Measurements from ENCODE around the gene RASSF7. TPM values are rescaled to one million over a fixed set of nuclear protein-coding genes. Genes with fewer than 3 reads are reported as not detected.

The RASSF7 gene
- total RNA-seq, 1 donor from 2014 or later: 2.6 TPM

DNA sequence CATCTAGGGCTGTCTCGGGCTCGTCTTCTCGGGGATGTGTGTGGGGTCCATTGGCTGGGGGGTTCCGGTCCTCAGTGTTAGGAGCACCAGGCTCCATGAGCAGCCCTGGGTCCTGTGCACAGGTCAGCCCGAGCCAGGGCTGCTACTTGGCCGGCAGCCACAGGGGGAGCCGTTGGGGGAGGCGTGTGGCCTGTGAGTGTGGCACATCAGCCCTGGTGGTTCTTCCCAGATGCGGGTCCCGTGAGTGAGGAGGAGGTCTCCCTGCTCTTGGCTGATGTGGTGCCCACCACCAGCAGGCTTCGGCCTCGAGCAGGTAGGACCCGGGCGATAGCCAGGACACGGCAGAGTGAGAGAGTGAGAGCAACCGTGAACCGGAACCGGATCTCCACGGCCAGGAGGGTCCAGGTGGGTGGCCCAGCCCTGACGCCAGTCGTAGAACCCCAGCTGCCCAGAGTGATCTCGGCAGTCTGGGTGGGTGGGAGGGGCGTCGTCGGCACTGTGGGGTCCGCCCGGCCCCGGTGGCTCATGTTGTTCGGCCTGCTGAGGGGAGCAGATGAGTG is 36.5 kb downstream of the RASSF7 start:
- DNase-seq (ENCODE audit: low spot score): no peak
- intact Hi-C loops (cut with DNase I): no loop called here

DNA sequence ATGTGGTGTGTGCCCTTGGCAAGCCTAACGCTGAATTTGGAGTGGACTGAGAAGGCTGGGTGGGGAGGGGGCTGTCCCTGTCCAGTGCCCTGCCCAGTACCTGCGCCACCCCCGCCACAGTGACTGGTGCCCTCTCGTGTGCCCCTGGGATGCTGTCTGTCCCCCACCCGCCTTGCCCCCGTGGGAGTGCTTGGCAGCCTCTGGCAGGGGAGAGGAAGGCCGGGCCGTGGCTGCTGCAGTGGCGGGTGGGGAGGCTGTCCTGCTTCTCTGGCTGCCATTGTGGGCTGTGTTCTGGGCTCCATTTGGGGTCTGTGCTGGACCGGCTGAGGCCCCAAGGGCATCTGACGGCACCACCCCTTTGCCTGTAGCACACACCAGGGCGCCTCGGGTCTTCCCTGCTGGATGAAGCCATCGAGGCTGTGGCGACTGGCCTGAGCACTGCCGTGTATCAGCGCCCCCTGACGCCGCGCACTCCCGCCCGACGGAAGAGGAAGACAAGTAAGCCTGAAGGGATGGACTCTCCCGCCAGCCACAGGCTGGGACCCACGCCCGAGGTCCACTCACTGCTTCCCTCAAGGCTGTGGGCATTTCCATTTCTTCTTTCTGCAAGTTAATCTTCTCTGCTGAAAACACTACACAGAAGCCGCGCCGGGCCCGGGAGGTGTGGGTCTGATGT is 37.4 kb downstream of the RASSF7 start:
- no peak for DNase-seq (ENCODE audit: low spot score)
- intact Hi-C loops (cut with DNase I): no loop called here

DNA sequence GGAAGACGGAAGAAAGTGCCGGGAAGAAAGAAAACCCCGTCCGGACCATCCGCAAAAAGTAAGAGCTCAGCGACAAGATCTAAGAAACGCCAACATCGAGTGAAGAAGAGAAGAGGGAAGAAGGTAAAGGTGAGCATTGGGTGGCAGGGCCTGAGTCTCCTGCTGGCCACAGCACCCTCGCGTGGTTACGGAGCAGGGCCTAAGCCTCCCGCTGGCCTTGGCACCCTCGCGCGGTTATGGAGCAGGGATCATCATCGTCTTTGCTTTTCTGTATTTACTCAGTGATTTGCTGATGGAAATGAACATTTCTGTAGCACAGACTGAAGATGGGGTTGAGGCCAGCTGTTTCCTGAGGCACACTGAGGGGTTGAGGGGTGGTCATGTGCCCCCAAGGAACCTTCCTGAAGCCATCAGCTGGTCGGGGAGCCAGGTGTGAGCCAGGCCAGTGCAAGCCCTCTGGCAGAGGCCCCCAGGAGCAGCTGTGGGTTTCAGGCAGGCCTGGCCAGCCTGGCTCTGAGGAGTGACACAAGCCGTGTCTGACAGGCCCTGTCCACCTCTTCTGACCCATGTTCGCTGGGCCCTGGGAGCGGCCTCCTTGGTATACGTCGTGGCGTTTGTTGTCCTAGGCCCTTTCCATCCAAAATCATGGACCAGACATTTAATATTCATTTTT is 40.9 kb downstream of the RASSF7 start:
- DNase-seq (ENCODE audit: low spot score): no peak
- intact Hi-C loops (cut with DNase I): no loop called here

DNA sequence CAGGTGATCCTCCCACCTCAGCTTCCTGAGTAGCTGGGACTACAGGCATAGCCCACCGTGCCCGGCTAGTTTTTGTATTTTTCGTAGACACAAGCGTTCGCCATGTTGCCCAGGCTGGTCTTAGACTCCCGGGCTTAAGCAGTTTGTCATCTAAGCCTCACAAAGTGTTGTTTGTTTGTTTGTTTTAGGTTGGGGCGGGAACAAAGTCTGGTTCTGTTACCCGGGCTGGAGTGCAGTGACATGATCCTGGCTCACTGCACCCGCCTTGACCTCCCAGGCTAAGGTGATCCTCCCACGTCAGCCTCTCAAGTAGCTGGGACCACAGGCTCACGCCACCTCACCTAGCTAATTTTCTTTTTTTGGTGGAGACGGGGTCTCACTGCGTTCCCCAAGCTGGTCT is 42.4 kb downstream of the RASSF7 start:
- DNase-seq (ENCODE audit: low spot score): no peak
- intact Hi-C loops (cut with DNase I): no loop called here

DNA sequence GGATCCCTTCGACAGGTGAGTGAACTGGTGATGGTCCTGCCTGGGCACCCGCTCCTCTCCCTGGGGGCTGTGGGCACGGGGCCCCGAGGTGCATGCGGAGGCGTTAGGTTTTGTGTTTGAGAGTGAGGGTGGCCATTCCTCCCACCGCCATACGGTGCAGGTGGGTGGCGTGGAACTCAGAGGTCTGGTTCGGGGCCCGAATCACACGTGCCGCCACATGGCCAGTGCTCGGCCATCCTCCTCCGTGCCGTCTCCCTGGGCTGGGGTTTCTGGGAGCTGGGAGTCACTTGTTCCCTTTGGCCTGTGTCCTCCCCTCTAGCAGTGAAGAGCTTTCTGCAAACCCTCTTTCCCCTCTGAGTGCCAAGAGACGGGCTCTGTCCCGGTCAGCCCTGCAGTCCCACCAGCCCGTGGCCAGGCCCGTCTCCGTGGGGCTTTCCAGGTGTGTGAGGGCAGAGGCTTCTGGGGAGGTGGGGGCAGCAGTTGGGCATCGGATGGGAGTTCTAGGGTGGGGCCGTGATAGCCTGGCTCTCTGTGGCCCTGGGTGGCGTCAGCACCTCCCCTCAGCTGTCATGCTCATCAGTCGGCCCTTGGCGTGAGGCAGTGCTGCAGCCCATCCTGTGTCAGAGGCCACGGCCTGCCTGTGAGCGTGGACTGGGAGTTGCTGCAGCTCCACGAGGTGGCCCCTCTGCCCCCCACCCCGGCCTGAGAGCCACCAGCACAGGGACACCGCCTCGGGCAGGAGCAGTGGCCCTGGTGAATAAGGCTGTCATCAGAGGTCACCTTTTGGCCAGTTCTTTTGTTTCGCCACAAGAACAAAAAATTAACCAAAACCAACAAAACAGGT is 44.7 kb downstream of the RASSF7 start:
- intact Hi-C loops (cut with DNase I): no loop called here
- DNase-seq (ENCODE audit: low spot score): no peak

DNA sequence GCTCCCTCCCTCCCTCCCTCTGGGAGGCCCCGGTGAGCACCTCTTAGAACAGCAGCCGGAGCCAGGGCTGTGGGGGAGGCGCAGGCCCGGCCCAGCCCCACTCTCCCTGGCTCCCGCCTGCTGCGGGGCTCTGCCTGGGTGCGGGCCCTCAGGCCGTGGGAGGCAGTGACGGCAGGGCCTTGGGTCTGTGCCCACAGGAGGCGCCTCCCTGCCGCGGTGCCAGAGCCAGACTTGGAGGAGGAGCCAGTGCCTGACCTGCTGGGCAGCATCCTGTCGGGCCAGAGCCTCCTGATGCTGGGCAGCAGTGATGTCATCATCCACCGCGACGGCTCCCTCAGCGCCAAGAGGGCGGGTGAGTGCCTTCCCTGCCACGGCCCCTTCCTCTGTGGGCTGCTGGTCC is 45.5 kb downstream of the RASSF7 start:
- intact Hi-C loops (cut with DNase I): no loop called here
- DNase-seq (ENCODE audit: low spot score): peak; percentile 90

DNA sequence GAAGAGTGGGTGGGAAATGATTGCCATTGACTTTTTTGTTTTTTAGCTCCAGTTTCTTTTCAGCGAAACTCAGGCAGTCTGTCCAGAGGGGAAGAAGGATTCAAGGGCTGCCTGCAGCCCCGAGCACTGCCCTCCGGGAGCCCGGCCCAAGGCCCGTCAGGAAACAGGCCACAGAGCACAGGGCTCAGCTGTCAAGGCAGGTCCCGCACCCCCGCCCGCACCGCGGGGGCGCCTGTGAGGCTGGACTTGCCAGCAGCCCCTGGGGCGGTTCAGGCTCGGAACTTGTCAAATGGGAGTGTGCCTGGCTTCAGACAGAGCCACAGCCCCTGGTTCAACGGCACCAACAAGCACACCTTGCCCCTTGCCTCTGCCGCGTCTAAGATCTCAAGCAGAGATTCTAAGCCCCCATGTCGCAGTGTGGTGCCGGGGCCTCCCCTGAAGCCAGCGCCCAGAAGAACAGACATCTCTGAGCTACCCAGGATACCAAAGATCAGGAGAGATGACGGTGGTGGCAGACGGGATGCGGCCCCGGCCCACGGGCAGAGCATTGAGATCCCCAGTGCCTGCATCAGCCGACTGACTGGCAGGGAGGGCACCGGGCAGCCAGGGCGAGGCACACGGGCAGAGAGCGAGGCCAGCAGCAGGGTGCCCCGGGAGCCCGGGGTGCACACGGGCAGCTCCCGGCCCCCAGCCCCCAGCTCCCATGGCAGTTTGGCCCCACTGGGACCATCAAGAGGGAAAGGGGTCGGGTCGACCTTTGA is 46.4 kb downstream of the RASSF7 start:
- intact Hi-C loops (cut with DNase I): no loop called here
- no peak for DNase-seq (ENCODE audit: low spot score)

DNA sequence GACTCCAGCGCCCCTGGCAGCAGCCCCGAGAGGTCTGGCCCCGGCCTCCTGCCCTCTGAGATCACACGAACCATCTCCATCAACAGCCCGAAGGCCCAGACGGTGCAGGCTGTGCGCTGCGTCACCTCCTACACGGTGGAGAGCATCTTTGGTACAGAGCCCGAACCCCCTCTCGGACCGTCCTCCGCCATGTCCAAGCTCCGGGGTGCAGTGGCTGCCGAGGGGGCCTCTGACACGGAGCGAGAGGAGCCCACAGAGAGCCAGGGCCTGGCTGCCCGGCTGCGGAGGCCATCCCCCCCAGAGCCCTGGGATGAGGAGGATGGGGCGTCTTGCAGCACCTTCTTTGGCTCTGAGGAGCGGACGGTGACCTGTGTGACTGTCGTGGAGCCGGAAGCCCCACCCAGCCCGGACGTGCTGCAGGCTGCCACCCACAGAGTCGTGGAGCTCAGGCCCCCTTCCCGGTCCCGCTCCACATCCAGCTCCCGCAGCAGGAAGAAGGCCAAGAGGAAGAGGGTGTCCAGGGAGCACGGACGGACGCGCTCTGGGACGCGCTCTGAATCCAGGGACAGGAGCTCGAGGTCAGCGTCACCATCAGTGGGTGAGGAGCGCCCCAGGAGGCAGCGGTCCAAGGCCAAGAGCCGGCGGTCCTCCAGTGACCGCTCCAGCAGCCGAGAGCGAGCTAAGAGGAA is 47.3 kb downstream of the RASSF7 start:
- intact Hi-C loops (cut with DNase I): no loop called here
- DNase-seq (ENCODE audit: low spot score): no peak

DNA sequence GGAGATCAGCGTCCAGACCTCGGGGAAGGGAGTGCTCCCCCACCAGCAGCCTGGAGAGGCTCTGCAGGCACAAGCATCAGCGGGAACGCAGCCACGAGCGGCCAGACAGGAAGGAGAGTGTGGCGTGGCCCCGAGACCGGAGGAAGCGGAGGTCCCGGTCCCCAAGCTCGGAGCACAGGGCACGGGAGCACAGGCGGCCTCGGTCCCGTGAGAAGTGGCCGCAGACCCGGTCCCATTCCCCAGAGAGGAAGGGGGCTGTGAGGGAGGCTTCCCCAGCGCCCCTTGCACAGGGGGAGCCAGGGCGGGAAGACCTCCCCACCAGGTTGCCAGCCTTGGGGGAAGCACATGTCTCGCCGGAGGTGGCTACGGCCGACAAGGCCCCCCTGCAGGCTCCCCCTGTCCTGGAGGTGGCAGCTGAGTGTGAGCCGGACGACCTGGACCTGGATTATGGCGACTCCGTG is 48.1 kb downstream of the RASSF7 start:
- intact Hi-C loops (cut with DNase I): no loop called here
- DNase-seq (ENCODE audit: low spot score): no peak

DNA sequence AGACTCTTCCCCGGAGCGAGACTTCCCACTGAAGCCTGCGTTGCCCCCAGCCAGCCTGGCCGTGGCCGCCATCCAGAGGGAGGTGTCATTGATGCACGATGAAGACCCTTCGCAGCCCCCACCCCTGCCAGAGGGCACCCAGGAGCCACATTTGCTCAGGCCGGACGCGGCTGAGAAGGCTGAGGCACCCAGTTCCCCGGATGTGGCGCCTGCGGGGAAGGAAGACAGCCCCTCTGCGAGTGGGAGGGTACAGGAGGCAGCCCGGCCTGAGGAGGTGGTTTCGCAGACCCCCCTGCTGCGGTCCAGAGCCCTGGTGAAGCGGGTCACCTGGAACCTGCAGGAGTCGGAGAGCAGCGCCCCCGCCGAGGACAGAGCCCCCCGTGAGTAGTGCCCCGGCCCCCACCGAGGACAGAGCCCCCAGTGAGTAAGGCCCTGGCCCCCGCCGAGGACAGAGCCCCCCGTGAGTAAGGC is 48.6 kb downstream of the RASSF7 start:
- intact Hi-C loops (cut with DNase I): no loop called here
- no peak for DNase-seq (ENCODE audit: low spot score)

DNA sequence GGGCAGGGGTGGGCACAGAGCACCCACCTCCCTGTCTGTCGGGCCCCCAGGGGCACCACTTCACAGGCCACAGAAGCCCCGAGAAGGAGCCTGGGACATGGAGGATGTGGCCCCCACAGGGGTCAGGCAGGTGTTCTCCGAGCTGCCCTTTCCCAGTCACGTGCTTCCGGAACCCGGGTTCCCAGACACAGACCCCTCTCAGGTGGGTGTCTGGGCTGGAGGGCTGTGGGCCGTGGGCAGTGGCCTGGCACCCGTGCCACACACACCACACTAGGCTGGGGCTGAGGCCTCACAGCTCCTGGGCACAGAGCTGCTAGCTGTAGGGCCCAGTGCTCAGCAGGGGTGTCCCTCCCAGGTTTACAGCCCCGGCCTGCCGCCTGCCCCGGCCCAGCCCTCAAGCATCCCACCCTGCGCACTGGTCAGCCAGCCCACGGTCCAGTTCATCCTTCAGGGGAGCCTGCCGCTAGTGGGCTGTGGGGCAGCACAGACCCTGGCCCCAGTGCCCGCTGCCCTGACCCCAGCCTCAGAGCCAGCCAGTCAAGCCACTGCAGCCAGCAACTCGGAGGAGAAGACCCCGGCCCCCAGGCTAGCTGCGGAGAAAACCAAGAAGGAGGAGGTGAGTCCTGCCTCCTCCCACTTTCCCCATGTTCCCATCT is 49.5 kb downstream of the RASSF7 start:
- DNase-seq (ENCODE audit: low spot score): no peak
- intact Hi-C loops (cut with DNase I): no loop called here

DNA sequence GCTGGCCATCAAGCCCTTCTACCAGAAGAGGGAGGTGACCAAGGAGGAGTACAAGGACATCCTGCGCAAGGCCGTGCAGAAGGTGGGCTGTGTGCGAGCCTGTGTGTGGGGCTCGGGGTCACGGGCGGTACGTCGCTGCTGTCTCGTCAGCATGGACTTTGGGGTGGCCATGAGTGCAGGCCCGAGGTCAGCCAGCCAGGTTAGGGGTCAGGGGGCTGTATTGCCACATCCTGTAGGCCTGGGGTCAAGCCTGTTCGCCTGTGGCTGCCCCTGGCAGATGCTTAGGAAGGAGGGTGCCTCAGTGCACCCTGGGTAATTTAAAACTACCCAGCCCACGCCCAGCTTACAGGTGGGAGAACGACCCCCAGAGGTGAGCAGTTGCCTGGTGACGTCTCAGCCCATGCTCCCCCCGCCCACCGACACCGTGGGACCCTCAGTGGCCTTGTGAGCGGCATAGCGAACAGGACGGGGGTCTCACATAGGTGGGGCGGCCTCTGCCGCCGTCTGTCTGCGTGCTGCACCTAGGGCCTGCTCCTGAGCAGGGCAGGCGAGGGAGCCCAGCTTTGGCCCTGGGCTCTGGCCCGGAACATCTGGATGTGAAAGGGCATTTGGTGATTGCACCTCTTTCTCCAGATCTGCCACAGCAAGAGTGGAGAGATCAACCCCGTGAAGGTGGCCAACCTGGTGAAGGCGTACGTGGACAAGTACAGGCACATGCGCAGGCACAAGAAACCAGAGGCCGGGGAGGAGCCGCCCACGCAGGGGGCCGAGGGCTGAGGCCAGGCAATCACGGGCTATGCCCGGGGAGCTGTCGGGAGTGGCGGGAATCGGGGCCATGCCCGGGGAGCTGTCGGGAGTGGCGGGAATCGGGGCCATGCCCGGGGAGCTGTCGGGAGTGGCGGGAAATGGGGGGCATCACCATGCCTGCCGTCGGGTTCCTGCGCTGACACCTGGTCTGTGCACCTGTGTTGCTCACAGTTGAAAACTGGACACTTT is 50.5 kb downstream of the RASSF7 start:
- no peak for DNase-seq (ENCODE audit: low spot score)

DNA sequence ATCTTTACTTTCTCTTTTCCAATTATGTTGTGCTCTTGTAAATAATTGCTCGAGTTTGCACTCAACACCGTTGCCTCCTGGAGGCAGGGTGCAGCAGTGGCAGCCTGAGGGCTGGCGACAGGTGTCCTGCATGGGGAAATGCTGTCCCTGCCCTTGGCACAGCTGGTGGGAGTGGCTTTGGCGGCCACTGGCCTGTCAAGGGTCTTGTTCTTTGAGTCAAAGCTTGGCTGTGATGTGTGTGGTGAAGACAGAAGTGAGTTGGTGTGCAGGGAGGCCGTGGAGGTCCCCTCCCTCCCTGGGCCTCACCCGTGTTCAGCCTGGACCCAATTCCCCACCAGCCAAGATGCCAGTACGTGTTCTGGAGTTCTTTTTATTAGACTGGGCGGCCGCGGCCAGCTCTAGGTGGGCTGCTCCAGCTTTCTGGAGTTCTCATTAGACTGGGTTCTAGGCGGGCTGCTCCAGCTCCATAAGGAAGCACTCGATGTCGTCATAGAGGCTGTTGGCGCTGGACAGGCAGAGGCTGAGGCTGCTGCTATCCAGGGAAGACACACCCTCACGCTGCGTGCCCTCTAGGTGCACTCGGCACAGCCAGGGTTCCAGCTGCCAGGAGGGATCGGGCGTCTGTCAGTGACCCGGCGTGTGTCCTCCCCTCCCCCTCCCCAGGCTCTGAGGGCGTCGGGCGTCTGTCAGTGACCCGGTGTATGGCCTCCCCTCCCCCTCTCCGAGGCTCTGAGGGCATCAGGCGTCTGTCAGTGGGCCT is 51.6 kb downstream of the RASSF7 start:
- intact Hi-C loops (cut with DNase I): no loop called here
- no peak for DNase-seq (ENCODE audit: low spot score)

More for the DNA sequence above, 50.5 kb downstream of the RASSF7 start:
- intact Hi-C loops (cut with DNase I): no loop called here

DNA sequence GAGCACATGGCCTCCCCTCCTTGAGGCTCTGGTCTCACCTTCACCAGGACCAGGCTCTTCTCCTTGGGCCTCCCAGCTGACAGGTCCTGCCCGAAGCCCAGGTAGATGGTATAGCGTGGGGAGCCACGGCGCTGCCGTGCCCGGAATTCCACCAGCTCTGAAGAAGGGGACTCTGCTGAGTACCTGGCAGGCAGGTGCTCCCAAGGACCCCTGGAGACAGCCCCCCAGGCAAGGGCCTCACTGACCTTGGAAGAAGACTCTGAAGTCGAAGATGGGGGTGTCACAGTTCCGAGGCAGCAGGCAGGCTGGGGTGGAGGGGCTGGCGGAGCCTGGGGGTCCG is 52.2 kb downstream of the RASSF7 start:
- DNase-seq (ENCODE audit: low spot score): no peak
- intact Hi-C loops (cut with DNase I): no loop called here

DNA sequence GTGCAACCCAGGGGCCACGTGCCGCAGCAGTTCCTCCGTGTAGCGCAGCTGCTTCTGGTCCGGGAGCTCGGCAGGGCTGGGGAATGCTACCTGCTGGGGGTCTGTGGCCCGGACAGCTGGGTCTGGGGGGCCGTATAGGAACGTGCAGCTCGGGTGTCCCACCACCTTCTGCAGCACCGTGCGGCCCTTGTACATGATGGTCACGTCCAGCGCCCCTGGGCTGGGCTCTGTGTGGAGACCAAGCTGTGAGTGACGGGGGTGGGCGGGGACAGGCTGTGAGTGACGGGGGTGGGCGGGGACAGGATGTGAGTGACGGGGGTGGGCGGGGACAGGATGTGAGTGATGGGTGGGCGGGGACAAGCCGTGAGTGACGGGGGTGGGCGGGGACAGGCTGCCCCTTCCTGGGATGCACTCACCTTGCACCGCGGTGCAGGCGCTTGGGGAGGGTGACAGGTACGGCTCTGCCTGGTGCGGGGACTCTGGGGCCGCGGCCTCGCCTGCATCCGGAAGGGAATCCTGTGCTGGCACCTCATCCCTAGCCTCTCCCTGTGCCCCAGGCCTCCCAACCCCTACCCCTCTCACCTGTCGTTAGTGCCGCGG is 52.7 kb downstream of the RASSF7 start:
- intact Hi-C loops (cut with DNase I): no loop called here

More for the DNA sequence above, 52.7 kb downstream of the RASSF7 start:
- DNase-seq (ENCODE audit: low spot score): no peak

Measured in cardiac septum (tissue), 1 donor.